Measurements from ENCODE around the gene LOXL3. TPM values are rescaled to one million over a fixed set of nuclear protein-coding genes. Genes with fewer than 3 reads are reported as not detected.

The LOXL3 gene
- total RNA-seq, 3 donors from 2014 or later (not counting 1 experiment from before 2014, with no cell fraction given), result 0.43 to 2.0 (median 0.93) TPM

DNA sequence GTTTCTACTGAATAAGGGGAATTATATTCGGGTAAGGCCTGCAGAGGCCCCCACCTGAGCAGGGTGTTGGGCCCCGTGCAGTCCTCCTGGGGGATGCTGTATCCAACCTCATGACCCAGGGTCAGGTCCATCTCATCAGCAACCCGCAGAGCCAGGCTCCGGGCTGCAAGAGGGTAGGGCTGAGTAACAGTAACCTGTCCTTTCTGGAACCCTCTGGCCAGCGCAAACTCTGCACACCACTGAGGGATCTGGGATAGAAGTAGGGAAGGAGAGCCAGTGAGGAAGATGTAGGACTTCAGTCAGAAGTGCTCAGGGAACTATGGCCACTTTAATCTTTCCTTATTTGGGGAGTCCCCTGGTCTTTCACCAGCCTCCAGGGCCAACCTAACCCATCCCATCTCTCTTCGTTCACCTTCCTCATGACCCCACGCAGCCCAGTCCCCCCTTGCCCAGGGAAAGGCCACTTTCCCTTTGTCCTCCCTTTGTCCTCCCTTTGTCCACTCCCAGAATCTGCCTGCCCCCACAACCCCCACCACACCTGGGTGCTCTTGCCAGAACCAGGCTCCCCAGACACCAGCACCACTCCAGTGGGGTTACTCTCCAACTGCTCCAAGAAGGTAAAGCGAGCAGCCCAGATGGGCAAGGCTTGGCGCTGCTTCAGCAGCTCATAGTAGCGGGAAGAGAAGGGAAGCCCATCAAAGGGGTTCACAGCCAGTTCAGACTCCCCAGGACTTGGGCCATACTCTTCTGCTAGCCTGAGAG is 28.6 kb downstream of the LOXL3 start:
- H3K4me3 Mint-ChIP-seq, result no peak overlapping the region
- Histone ChIP-seq H3K9me3 (ENCODE audit: control insufficient read depth, insufficient read depth, low read length) (no peaks in the 10 kb centered on the region), H3K4me1 (ENCODE audit: control insufficient read depth, insufficient read depth, low read length) (peaks cover 15% of the 10 kb centered on the region), H3K27me3 (ENCODE audit: control insufficient read depth, insufficient read depth, low read length) (peaks cover 3% of the 10 kb centered on the region), H3K4me3 (ENCODE audit: low read length) (no peak overlapping the region), H3K27ac (ENCODE audit: low read length) (no peak overlapping the region), H3K36me3 (ENCODE audit: control insufficient read depth, insufficient read depth, low read length) (peaks cover 27% of the 10 kb centered on the region)
- 95% methylated on average over 10 of the region's 10 CpGs for WGBS (ENCODE audit: insufficient coverage)
- H3K27me3 Mint-ChIP-seq (ENCODE audit: low read depth in 2 of 2), result peaks cover 4 to 7% of the 10 kb centered on the region in 2 donors
- ATAC-seq, result no peak
- intact Hi-C loops (cut with micrococcal nuclease), result no loop called here
- no peak for DNase-seq
- H3K27ac Mint-ChIP-seq, result no peak overlapping the region
- TF ChIP-seq, protein P1, sequence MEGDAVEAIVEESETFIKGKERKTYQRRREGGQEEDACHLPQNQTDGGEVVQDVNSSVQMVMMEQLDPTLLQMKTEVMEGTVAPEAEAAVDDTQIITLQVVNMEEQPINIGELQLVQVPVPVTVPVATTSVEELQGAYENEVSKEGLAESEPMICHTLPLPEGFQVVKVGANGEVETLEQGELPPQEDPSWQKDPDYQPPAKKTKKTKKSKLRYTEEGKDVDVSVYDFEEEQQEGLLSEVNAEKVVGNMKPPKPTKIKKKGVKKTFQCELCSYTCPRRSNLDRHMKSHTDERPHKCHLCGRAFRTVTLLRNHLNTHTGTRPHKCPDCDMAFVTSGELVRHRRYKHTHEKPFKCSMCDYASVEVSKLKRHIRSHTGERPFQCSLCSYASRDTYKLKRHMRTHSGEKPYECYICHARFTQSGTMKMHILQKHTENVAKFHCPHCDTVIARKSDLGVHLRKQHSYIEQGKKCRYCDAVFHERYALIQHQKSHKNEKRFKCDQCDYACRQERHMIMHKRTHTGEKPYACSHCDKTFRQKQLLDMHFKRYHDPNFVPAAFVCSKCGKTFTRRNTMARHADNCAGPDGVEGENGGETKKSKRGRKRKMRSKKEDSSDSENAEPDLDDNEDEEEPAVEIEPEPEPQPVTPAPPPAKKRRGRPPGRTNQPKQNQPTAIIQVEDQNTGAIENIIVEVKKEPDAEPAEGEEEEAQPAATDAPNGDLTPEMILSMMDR (IDR thresholded peaks at IDR 0.05), result no peak
- H3K36me3 Mint-ChIP-seq, result peaks cover 10% of the 10 kb centered on the region
- H3K4me1 Mint-ChIP-seq, result peaks cover 15 to 21% of the 10 kb centered on the region in 2 donors
- no peaks in the 10 kb centered on the region for H3K9me3 Mint-ChIP-seq

GRCh38 chr2:74524005-74524404 is 29.7 kb downstream of the LOXL3 start:
- no peaks in the 10 kb centered on the region for H3K9me3 ChIP-seq (ENCODE audit: control insufficient read depth, insufficient read depth, low read length)
- peaks cover 27% of the 10 kb centered on the region for H3K36me3 ChIP-seq (ENCODE audit: control insufficient read depth, insufficient read depth, low read length)
- DNase-seq, result no peak
- H3K27me3 Mint-ChIP-seq (ENCODE audit: low read depth in 2 of 2), result peaks cover 13 to 18% of the 10 kb centered on the region in 2 donors
- H3K27ac Mint-ChIP-seq, result no peak overlapping the region
- no peak overlapping the region for H3K4me3 Mint-ChIP-seq
- H3K36me3 Mint-ChIP-seq, result peaks cover 10% of the 10 kb centered on the region
- WGBS (ENCODE audit: insufficient coverage), result 95% methylated on average over 8 of the region's 9 CpGs
- TF ChIP-seq, protein P1 (IDR thresholded peaks at IDR 0.05), result no peak
- H3K4me3 ChIP-seq (ENCODE audit: low read length), result no peak overlapping the region
- H3K4me1 Mint-ChIP-seq, result peaks cover 12 to 16% of the 10 kb centered on the region in 2 donors
- H3K27ac ChIP-seq (ENCODE audit: low read length), result no peak overlapping the region
- no peak for ATAC-seq
- peaks cover 13% of the 10 kb centered on the region for H3K4me1 ChIP-seq (ENCODE audit: control insufficient read depth, insufficient read depth, low read length)
- intact Hi-C loops (cut with micrococcal nuclease), result no loop called here
- no peaks in the 10 kb centered on the region for H3K9me3 Mint-ChIP-seq
- H3K27me3 ChIP-seq (ENCODE audit: control insufficient read depth, insufficient read depth, low read length), result peaks cover 4% of the 10 kb centered on the region

DNA sequence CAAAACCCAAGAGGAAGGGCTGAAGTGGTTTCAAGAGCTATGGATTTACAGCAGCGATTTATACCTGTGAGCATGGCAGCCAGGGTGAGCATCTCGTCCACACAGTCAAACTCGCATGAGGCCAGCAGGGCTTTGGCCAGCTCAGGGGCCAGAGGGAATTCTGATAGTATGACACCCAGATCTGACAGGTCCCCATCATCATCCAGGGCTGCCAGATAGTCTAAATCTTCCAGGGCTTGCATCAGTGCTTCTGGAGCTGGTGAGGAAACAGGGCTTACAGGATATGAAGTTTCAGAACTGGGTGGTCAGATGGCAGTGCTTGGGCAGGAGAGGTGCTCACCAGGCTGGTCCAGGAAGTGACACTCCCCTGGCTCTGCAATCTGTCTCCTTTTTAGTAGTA is 31.2 kb downstream of the LOXL3 start:
- peaks cover 20% of the 10 kb centered on the region for H3K36me3 ChIP-seq (ENCODE audit: control insufficient read depth, insufficient read depth, low read length)
- intact Hi-C loops (cut with micrococcal nuclease), result no loop called here
- H3K36me3 Mint-ChIP-seq, result peaks cover 10% of the 10 kb centered on the region
- H3K27me3 Mint-ChIP-seq (ENCODE audit: low read depth in 2 of 2), result peaks cover 28 to 33% of the 10 kb centered on the region in 2 donors
- H3K27ac ChIP-seq (ENCODE audit: low read length), result no peak overlapping the region
- H3K4me1 ChIP-seq (ENCODE audit: control insufficient read depth, insufficient read depth, low read length), result no peaks in the 10 kb centered on the region
- H3K4me1 Mint-ChIP-seq, result peaks cover 0 to 8% of the 10 kb centered on the region in 2 donors
- TF ChIP-seq, protein P1 (IDR thresholded peaks at IDR 0.05), result no peak
- H3K27me3 ChIP-seq (ENCODE audit: control insufficient read depth, insufficient read depth, low read length), result peaks cover 17% of the 10 kb centered on the region
- H3K9me3 ChIP-seq (ENCODE audit: control insufficient read depth, insufficient read depth, low read length), result no peaks in the 10 kb centered on the region
- H3K27ac Mint-ChIP-seq, result no peak overlapping the region
- no peak overlapping the region for H3K4me3 ChIP-seq (ENCODE audit: low read length)
- ATAC-seq, result no peak
- H3K4me3 Mint-ChIP-seq, result no peak overlapping the region
- no peak for DNase-seq
- H3K9me3 Mint-ChIP-seq, result no peaks in the 10 kb centered on the region
- WGBS (ENCODE audit: insufficient coverage), result 81% methylated on average over 3 of the region's 3 CpGs

Measured in natural killer cell (primary cell).